CD4-positive, alpha-beta T cell (primary cell): ENCODE measurements around the gene TAF6. TPM values are rescaled to one million over a fixed set of nuclear protein-coding genes. Genes with fewer than 3 reads are reported as not detected.

ENCODE experiments used
- ATAC-seq: fragments of 200-7000 bp; cut with Tn5 transposase; one replicate; pipeline ENCODE4 v1.10.0; 2022; ENCODE audit warnings: mild to moderate bottlenecking; ENCODE audit not compliant: poor library complexity
- CTCF ChIA-PET: fragments of 350-600 bp; sonication (Branson Sonifier 250); formaldehyde crosslinking; loops from one replicate; lab custom pipeline; 2021; ENCODE audit warnings: antibody characterized with exemption, inconsistent platforms; lab: Charles Lee
- POLR2A ChIA-PET: fragments of 350-600 bp; sonication (Branson Sonifier 250); formaldehyde crosslinking; loops from one replicate; lab custom pipeline; 2021; ENCODE audit warnings: antibody characterized with exemption, inconsistent platforms; lab: Charles Lee
- DNase-seq, 14 experiments: peaks; one replicate each; pipeline ENCODE4 v3.0.0-alpha.2; 2013 to 2020; ENCODE audit warnings: mixed read lengths in 2 of 14
- H3K27ac ChIP-seq, 2 donors: one replicate each; pipeline versions ENCODE4 v1.5.1 to v1.7.0; 2013; ENCODE audit warnings: low read length in 2 of 2, low read depth in 1 of 2, mild to moderate bottlenecking in 1 of 2
- H3K27me3 ChIP-seq, 2 experiments: 1 replicate in 1 of 2; 2 replicates in 1 of 2; pipeline versions ENCODE4 v1.6.1 to v1.7.0; 2013; ENCODE audit warnings: low read length in 2 of 2, control low read depth in 1 of 2, mild to moderate bottlenecking in 1 of 2, moderate library complexity in 1 of 2; ENCODE audit not compliant: insufficient read depth in 2 of 2, control insufficient read depth in 1 of 2
- H3K36me3 ChIP-seq: one replicate; pipeline ENCODE4 v1.6.1; 2013; ENCODE audit warnings: low read length, control low read depth; ENCODE audit not compliant: insufficient read depth
- H3K4me1 ChIP-seq: one replicate; pipeline ENCODE4 v1.6.1; 2013; ENCODE audit warnings: low read length, control low read depth; ENCODE audit not compliant: insufficient read depth
- H3K4me3 ChIP-seq: one replicate; pipeline ENCODE4 v1.5.1; 2013; ENCODE audit warnings: mild to moderate bottlenecking, low read length, moderate library complexity
- H3K9me3 ChIP-seq, 2 experiments: 1 replicate in 1 of 2; 2 replicates in 1 of 2; pipeline versions ENCODE4 v1.6.1 to v1.7.0; 2013; ENCODE audit warnings: low read length in 2 of 2, mild to moderate bottlenecking in 2 of 2, control low read depth in 1 of 2, moderate library complexity in 1 of 2; ENCODE audit not compliant: control insufficient read depth in 1 of 2, insufficient read depth in 1 of 2
- H3K27ac Mint-ChIP-seq: one replicate; pipeline ENCODE4 v1.8.0; 2020; ENCODE audit warnings: mixed read lengths
- H3K27me3 Mint-ChIP-seq: one replicate; pipeline ENCODE4 v1.8.0; 2021; ENCODE audit warnings: mixed read lengths
- H3K36me3 Mint-ChIP-seq: one replicate; pipeline ENCODE4 v1.8.0; 2021; ENCODE audit warnings: low read depth, mixed read lengths
- H3K4me1 Mint-ChIP-seq: one replicate; pipeline ENCODE4 v1.8.0; 2021; ENCODE audit warnings: low read depth, mixed read lengths
- H3K4me3 Mint-ChIP-seq: one replicate; pipeline ENCODE4 v1.8.0; 2020; ENCODE audit warnings: mild to moderate bottlenecking, mixed read lengths
- H3K9me3 Mint-ChIP-seq: one replicate; pipeline ENCODE4 v1.8.0; 2020; ENCODE audit warnings: mixed read lengths
- intact Hi-C, 2 experiments: fragments of 100-400 bp; cut with DNase I in 1 of 2; cut with micrococcal nuclease in 1 of 2; formaldehyde crosslinking; loops; one replicate each; pipeline versions ENCODE4 v1.15.1 to v1.9.0; 2023 to 2025; cut with DNase I, micrococcal nuclease
- polyA plus RNA-seq, 2 donors: library from polyadenylated mRNA; unstranded; fragments of 120-200 nt; gene quantifications; one replicate each; pipeline ENCODE4 v1.2.1, GENCODE V29; 2013
- total RNA-seq, 174 experiments: library from RNA in 2 of 174; stranded (reverse) in 2 of 174; gene quantifications; one replicate each; pipeline ENCODE4 v1.2.3 and lab custom pipeline; 2021 to 2026
- TF ChIP-seq, protein P1 (sequence below): fragments of 200-600 bp; IDR thresholded peaks from one replicate; pipeline ENCODE4 v1.8.0; 2022; ENCODE audit warnings: antibody characterized with exemption, mild to moderate bottlenecking

Gene TAF6
- total RNA-seq (10 to 100 TPM; 34.8 to 37.4 TPM), total RNA-seq (lab: John Stamatoyannopoulos, UW) (11.9 to 83.1 (median 49.2) reads per million in 172 experiments)
- polyA plus RNA-seq (2013, experiment 1 of 2), result 39.6 TPM
- 49.0 TPM for polyA plus RNA-seq (2013, experiment 2 of 2)

DNA sequence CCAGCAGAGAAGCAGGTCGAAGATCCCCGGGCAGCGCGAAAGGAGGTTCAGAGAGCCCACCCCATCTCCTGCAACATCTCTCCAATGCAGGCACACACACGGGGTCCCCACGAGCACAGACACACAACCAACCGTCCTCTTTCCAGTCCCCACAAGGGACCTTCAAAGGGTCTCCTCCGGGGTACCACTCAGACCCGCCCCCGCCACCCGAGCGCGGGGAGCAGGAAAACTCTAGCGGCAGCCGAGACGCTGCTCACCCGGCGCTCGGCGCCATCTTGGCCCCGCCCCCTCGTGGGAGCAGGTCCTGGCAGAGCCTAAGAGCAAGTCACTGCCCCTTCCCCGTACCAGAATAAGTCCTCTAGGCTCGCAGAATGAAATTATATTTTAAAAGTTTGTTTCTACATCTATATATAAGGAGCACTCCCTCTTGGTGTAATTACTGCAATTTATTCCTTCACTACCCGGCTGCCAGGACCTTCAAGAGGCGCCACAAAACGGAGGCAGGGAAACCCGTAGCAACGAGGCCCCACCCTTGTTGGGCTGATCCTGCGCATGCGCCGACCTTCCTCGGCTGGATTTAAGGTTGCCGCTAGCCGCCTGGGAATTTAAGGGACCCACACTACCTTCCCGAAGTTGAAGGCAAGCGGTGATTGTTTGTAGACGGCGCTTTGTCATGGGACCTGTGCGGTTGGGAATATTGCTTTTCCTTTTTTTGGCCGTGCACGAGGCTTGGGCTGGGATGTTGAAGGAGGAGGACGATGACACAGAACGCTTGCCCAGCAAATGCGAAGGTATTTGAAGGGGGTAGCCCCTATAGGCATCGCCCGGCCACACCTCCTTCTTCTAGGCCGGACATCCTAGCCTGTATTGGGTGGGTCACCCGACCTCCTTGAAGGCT lies at the start of gene TAF6, which contains the start of gene CNPY4:
Gene TAF6, minus strand, starts transcription at position 287 of the 898 bp plus-strand sequence. CDS start 5,149 bp downstream, outside the sequence.
Gene CNPY4, plus strand, starts transcription at position 563 of the 898 bp plus-strand sequence. Its CDS starts 111 bp downstream, at position 674.
- Mint-ChIP-seq H3K4me3 (peak within 1 kb of the TSS; percentile 98), H3K27ac (peak within 1 kb of the TSS; percentile 97)
- H3K4me3 ChIP-seq, result peak within 1 kb of the TSS; percentile 93

DNA sequence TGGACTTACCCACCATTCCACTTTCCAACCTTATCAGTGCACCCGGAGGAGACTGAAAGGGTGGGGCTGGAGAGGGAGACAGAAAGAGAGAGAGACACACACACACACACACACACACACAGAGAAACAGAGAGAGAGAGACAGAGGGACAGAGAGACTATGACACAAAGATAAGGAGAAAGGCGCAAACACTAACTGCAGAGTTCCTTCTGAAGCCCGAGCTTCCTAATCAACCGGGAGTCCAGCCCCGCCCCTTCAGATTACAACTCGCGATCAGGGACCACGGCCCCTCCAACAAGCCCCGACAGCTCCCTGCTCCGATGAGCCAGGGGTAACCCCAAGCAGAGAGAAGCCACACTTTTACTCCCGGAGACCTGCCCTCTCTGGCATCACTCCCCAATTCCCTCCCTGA lies 48.8 kb upstream of the TAF6 start:
- peaks cover 74% of the 10 kb centered on the region for H3K4me1 Mint-ChIP-seq
- ATAC-seq (no peak), DNase-seq (peak in 2 of 14 experiments; percentile 34 to 37)
- H3K4me1 ChIP-seq, result peaks cover 84% of the 10 kb centered on the region
- no peaks in the 10 kb centered on the region for H3K36me3 ChIP-seq
- H3K27ac Mint-ChIP-seq, result peak overlapping the region; percentile 91
- no peaks in the 10 kb centered on the region for H3K36me3 Mint-ChIP-seq
- no peaks in the 10 kb centered on the region for H3K27me3 Mint-ChIP-seq
- ChIA-PET CTCF (interaction anchor here (1.1 to 1.5 kb wide), 3 partner anchors 9 to 49 kb away, joined by 3 to 4 read pairs (median 4); partner anchors contain the start of gene TRAPPC14), POLR2A (interaction anchor here (0.9 to 8.3 kb wide), 9 partner anchors 9 to 759 kb away, joined by 3 to 109 read pairs (median 15); partner anchors contain the start of genes BUD31, GPC2, LAMTOR4 and MEPCE)
- TF ChIP-seq, protein P1, sequence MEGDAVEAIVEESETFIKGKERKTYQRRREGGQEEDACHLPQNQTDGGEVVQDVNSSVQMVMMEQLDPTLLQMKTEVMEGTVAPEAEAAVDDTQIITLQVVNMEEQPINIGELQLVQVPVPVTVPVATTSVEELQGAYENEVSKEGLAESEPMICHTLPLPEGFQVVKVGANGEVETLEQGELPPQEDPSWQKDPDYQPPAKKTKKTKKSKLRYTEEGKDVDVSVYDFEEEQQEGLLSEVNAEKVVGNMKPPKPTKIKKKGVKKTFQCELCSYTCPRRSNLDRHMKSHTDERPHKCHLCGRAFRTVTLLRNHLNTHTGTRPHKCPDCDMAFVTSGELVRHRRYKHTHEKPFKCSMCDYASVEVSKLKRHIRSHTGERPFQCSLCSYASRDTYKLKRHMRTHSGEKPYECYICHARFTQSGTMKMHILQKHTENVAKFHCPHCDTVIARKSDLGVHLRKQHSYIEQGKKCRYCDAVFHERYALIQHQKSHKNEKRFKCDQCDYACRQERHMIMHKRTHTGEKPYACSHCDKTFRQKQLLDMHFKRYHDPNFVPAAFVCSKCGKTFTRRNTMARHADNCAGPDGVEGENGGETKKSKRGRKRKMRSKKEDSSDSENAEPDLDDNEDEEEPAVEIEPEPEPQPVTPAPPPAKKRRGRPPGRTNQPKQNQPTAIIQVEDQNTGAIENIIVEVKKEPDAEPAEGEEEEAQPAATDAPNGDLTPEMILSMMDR, result no peak
- peak overlapping the region; percentile 91 for H3K4me3 Mint-ChIP-seq
- peaks cover 0 to 3% of the 10 kb centered on the region in 2 experiments for H3K27me3 ChIP-seq
- no peaks in the 10 kb centered on the region for H3K9me3 Mint-ChIP-seq
- peaks cover 0 to 3% of the 10 kb centered on the region in 2 experiments for H3K9me3 ChIP-seq
- intact Hi-C loops, result loop anchor here in 1 of 2 experiments (10.0 kb wide), 1 partner anchor 47 kb away; the partner anchor contains the start of gene PVRIG
- peak overlapping the region; percentile 61 for H3K4me3 ChIP-seq
- peak overlapping the region; percentile 55 to 66 for H3K27ac ChIP-seq

More for the DNA sequence above, at the start of gene TAF6, which contains the start of gene CNPY4:
- POLR2A ChIA-PET, result interaction anchor here (1.0 to 2.8 kb wide), 10 partner anchors 10 to 309 kb away, joined by 3 to 50 read pairs (median 10); partner anchors contain the start of genes AP4M1, COPS6, LAMTOR4 and MCM7
- Mint-ChIP-seq H3K27me3 (no peaks in the 10 kb centered on the region), H3K4me1 (peaks cover 26% of the 10 kb centered on the region), H3K9me3 (no peaks in the 10 kb centered on the region), H3K36me3 (peaks cover 34% of the 10 kb centered on the region)
- intact Hi-C loops, result loop anchor here (1.0 to 2.0 kb wide), 3 partner anchors 8 to 39 kb away; partner anchors contain the start of genes AP4M1 (in 2 of the 2), MCM7 (in 2 of the 2) and ZNF3 (in 1 of the 2)
- Histone ChIP-seq H3K9me3 (no peaks in the 10 kb centered on the region), H3K27ac (peak within 1 kb of the TSS; percentile 79 to 98), H3K4me1 (peaks cover 31% of the 10 kb centered on the region), H3K36me3 (peaks cover 17% of the 10 kb centered on the region), H3K27me3 (no peaks in the 10 kb centered on the region)
- peak; percentile 70 for ATAC-seq
- TF ChIP-seq, protein P1, result no peak
- CTCF ChIA-PET, result interaction anchor here (1.0 to 1.6 kb wide), 7 partner anchors 8 to 98 kb away, joined by 3 to 14 read pairs (median 4); partner anchors contain the start of genes AP4M1 and MCM7
- DNase-seq, result peak; percentile 90 to 98 (median 96)
